Gastroesophageal sphincter (tissue), 3 donors: ENCODE results near the gene ACOT7.

Source experiments
- EP300 ChIP-seq: sonication (generic); formaldehyde crosslinking; IDR thresholded peaks from one replicate; pipeline ENCODE4 v1.6.1; 2017; ENCODE audit warnings: antibody characterized with exemption, mild to moderate bottlenecking
- POLR2A ChIP-seq, 2 donors: fragments of 450-650 bp; IDR thresholded peaks; one replicate each; pipeline ENCODE4 v1.6.1; 2017; ENCODE audit warnings: antibody characterized with exemption in 2 of 2, mild to moderate bottlenecking in 2 of 2, moderate library complexity in 1 of 2
- POLR2AphosphoS5 ChIP-seq: sonication (generic); formaldehyde crosslinking; IDR thresholded peaks from one replicate; pipeline ENCODE4 v1.6.1; 2017; ENCODE audit warnings: antibody characterized with exemption
- TF ChIP-seq, protein P1 (sequence below), 4 experiments: fragments of 200-600 bp in 2 of 4; fragments of 450-650 bp in 2 of 4; sonication (generic) in 1 of 4; IDR thresholded peaks; one replicate each; pipeline ENCODE4 v1.5.1; 2017 to 2019; ENCODE audit warnings: antibody characterized with exemption in 4 of 4, mild to moderate bottlenecking in 2 of 4, moderate library complexity in 2 of 4

DNA sequence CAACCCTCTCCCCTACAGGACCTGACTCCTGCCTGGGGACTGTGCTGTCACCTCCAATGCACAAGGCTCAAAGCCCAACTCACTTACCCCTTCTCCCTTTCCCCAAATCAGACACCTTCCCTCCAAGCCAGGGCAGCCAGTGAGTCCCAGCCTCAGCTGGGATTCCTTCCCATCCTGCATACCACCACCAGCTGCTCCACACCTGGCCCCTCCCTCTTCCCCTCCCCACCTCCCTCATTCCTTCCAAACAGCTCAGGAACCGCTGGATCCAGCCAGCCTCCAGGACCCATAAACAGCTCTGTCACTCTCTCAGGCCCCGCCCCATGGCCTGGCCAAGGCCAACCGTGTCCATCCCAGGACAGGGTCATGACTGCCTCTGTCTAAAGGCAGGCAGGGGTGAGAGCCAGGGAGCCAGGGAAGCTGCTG lies 41.4 kb downstream of the ACOT7 start:
- TF ChIP-seq, protein P1, sequence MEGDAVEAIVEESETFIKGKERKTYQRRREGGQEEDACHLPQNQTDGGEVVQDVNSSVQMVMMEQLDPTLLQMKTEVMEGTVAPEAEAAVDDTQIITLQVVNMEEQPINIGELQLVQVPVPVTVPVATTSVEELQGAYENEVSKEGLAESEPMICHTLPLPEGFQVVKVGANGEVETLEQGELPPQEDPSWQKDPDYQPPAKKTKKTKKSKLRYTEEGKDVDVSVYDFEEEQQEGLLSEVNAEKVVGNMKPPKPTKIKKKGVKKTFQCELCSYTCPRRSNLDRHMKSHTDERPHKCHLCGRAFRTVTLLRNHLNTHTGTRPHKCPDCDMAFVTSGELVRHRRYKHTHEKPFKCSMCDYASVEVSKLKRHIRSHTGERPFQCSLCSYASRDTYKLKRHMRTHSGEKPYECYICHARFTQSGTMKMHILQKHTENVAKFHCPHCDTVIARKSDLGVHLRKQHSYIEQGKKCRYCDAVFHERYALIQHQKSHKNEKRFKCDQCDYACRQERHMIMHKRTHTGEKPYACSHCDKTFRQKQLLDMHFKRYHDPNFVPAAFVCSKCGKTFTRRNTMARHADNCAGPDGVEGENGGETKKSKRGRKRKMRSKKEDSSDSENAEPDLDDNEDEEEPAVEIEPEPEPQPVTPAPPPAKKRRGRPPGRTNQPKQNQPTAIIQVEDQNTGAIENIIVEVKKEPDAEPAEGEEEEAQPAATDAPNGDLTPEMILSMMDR (IDR thresholded peaks at IDR 0.05) = no peak
- TF ChIP-seq EP300 = no peak
- TF ChIP-seq POLR2AphosphoS5 = no peak
- no peak for TF ChIP-seq POLR2A (IDR thresholded peaks at IDR 0.05)
